GM12872 (cell line): ENCODE measurements around the gene CRB3.

Experiments
- CTCF ChIP-seq: IDR thresholded peaks from 3 replicates; pipeline ENCODE4 v1.5.1; 2011; ENCODE audit warnings: low read depth, mild to moderate bottlenecking, low read length, moderate library complexity; ENCODE audit not compliant: insufficient read depth

CRB3 gene

GRCh38 chr19:6443986-6444385 is 20.1 kb upstream of the CRB3 start:
- no peak for TF ChIP-seq CTCF

- no peak for TF ChIP-seq CTCF
Observed at GRCh38 chr19:6446452-6446851, 17.6 kb upstream of the CRB3 start.

GRCh38 chr19:6448045-6448444 is 16.0 kb upstream of the CRB3 start:
- no peak for TF ChIP-seq CTCF

- no peak for TF ChIP-seq CTCF
Observed at GRCh38 chr19:6450166-6450565, 13.9 kb upstream of the CRB3 start.

- no peak for TF ChIP-seq CTCF
Observed at GRCh38 chr19:6451583-6452222, 12.4 kb upstream of the CRB3 start.

- TF ChIP-seq CTCF: no peak
Observed at GRCh38 chr19:6452223-6452614, 11.9 kb upstream of the CRB3 start.

GRCh38 chr19:6452899-6453298 is 11.2 kb upstream of the CRB3 start:
- no peak for TF ChIP-seq CTCF

- no peak for TF ChIP-seq CTCF
Observed at GRCh38 chr19:6453951-6454565, 10.0 kb upstream of the CRB3 start.
